CD4-positive, alpha-beta T cell treated with Interleukin-2 at 100 ng/mL for 4 hours (primary cell): ENCODE data around the gene DUS1L.

Source experiments
- DNase-seq: peaks from one replicate; pipeline ENCODE4 v3.0.0-alpha.2; 2020; ENCODE audit warnings: low spot score

The DUS1L gene

GRCh38 chr17:82100502-82101298 lies 35.1 kb upstream of the DUS1L start:
- DNase-seq, result no peak

GRCh38 chr17:82098939-82099763 lies 33.5 kb upstream of the DUS1L start:
- DNase-seq, result no peak

GRCh38 chr17:82098169-82098938 lies 32.8 kb upstream of the DUS1L start, which contains the start of gene FASN:
Gene FASN (minus strand): TSS chr17:82098236. CDS start chr17:82096445, 1,791 bp downstream.
- peak; percentile 94 for DNase-seq

GRCh38 chr17:82097919-82098168 lies 32.2 kb upstream of the DUS1L start:
- DNase-seq, result no peak

- peak; percentile 7 for DNase-seq
Measured at GRCh38 chr17:82097184-82097918, 31.7 kb upstream of the DUS1L start.

- no peak for DNase-seq
Measured at GRCh38 chr17:82096709-82097183, 31.1 kb upstream of the DUS1L start.

GRCh38 chr17:82095777-82096708 lies 30.4 kb upstream of the DUS1L start:
- DNase-seq, result no peak

- DNase-seq, result no peak
Measured at GRCh38 chr17:82094931-82095776, 29.6 kb upstream of the DUS1L start.

- DNase-seq, result no peak
Measured at GRCh38 chr17:82092995-82093751, 27.6 kb upstream of the DUS1L start.

GRCh38 chr17:82092628-82092994 lies 27.0 kb upstream of the DUS1L start:
- no peak for DNase-seq

- DNase-seq, result no peak
Measured at GRCh38 chr17:82092094-82092586, 26.5 kb upstream of the DUS1L start.

- no peak for DNase-seq
Measured at GRCh38 chr17:82091264-82092066, 25.9 kb upstream of the DUS1L start.

- DNase-seq, result no peak
Measured at GRCh38 chr17:82090549-82091263, 25.1 kb upstream of the DUS1L start.

GRCh38 chr17:82089723-82090548 lies 24.3 kb upstream of the DUS1L start:
- no peak for DNase-seq

- no peak for DNase-seq
Measured at GRCh38 chr17:82088838-82089722, 23.5 kb upstream of the DUS1L start.
